Measurements from ENCODE around the gene ARID3B. TPM values are rescaled to one million over a fixed set of nuclear protein-coding genes. Genes with fewer than 3 reads are reported as not detected.

ARID3B gene
- total and polyA plus RNA-seq, 4 donors = 6.6 to 10.5 (median 10.2) TPM

GRCh38 chr15:74552773-74553441 lies 11.9 kb downstream of the ARID3B start:
- H3K4me3 ChIP-seq = no peak overlapping the region
- no peaks in the 10 kb centered on the region for H3K27me3 ChIP-seq (ENCODE audit: control insufficient read depth in 3 of 3, insufficient read depth in 3 of 3, low read length in 2 of 3)
- H3K36me3 ChIP-seq (ENCODE audit: control insufficient read depth in 4 of 4, insufficient read depth in 4 of 4, low read length in 4 of 4) = peaks cover 4 to 9% (median 4%) of the 10 kb centered on the region in 4 donors
- 85 to 86% methylated on average over 5 of the region's 5 CpGs for WGBS, 2 donors
- no peak for TF ChIP-seq CTCF (IDR thresholded peaks at IDR 0.05; ENCODE audit: control extremely low read depth, extremely low read depth)
- no peak for ATAC-seq (ENCODE audit: insufficient read depth, low FRiP score)
- DNase-seq = no peak
- H3K9ac ChIP-seq (ENCODE audit: insufficient read depth in 1 of 2, low read length in 2 of 2) = no peak overlapping the region
- peaks cover 0 to 10% (median 6%) of the 10 kb centered on the region in 5 donors for H3K4me1 ChIP-seq (ENCODE audit: control insufficient read depth in 5 of 5, insufficient read depth in 5 of 5, low read length in 5 of 5)
- no peaks in the 10 kb centered on the region for H3K9me3 ChIP-seq (ENCODE audit: control insufficient read depth in 4 of 4, insufficient read depth in 3 of 4, low read length in 3 of 4)
- no peak overlapping the region for H3K27ac ChIP-seq (ENCODE audit: low read depth in 1 of 2, low read length in 1 of 2)

- no peaks in the 10 kb centered on the region for H3K4me1 ChIP-seq (ENCODE audit: control insufficient read depth in 5 of 5, insufficient read depth in 5 of 5, low read length in 5 of 5)
- H3K4me3 ChIP-seq = no peak overlapping the region
- H3K27ac ChIP-seq (ENCODE audit: low read depth in 1 of 2, low read length in 1 of 2) = no peak overlapping the region
- no peak for ATAC-seq (ENCODE audit: insufficient read depth, low FRiP score)
- peaks cover 4 to 9% (median 4%) of the 10 kb centered on the region in 4 donors for H3K36me3 ChIP-seq (ENCODE audit: control insufficient read depth in 4 of 4, insufficient read depth in 4 of 4, low read length in 4 of 4)
- no peak for TF ChIP-seq CTCF (IDR thresholded peaks at IDR 0.05; ENCODE audit: control extremely low read depth, extremely low read depth)
- no peaks in the 10 kb centered on the region for H3K27me3 ChIP-seq (ENCODE audit: control insufficient read depth in 3 of 3, insufficient read depth in 3 of 3, low read length in 2 of 3)
- 77 to 82% methylated on average over 4 of the region's 4 CpGs for WGBS, 2 donors
- DNase-seq = no peak
- H3K9ac ChIP-seq (ENCODE audit: insufficient read depth in 1 of 2, low read length in 2 of 2) = no peak overlapping the region
- H3K9me3 ChIP-seq (ENCODE audit: control insufficient read depth in 4 of 4, insufficient read depth in 3 of 4, low read length in 3 of 4) = no peaks in the 10 kb centered on the region
Observed at GRCh38 chr15:74555192-74555591, 14.2 kb downstream of the ARID3B start.

- TF ChIP-seq CTCF (IDR thresholded peaks at IDR 0.05; ENCODE audit: control extremely low read depth, extremely low read depth) = no peak
- Histone ChIP-seq H3K4me3 (no peak overlapping the region), H3K4me1 (ENCODE audit: control insufficient read depth in 5 of 5, insufficient read depth in 5 of 5, low read length in 5 of 5) (peaks cover 0 to 3% (median 0%) of the 10 kb centered on the region in 5 donors), H3K9me3 (ENCODE audit: control insufficient read depth in 4 of 4, insufficient read depth in 3 of 4, low read length in 3 of 4) (no peaks in the 10 kb centered on the region), H3K27me3 (ENCODE audit: control insufficient read depth in 3 of 3, insufficient read depth in 3 of 3, low read length in 2 of 3) (no peaks in the 10 kb centered on the region), H3K27ac (ENCODE audit: low read depth in 1 of 2, low read length in 1 of 2) (no peak overlapping the region), H3K9ac (ENCODE audit: insufficient read depth in 1 of 2, low read length in 2 of 2) (no peak overlapping the region), H3K36me3 (ENCODE audit: control insufficient read depth in 4 of 4, insufficient read depth in 4 of 4, low read length in 4 of 4) (peaks cover 0 to 4% (median 0%) of the 10 kb centered on the region in 4 donors)
- DNase-seq (no peak), ATAC-seq (ENCODE audit: insufficient read depth, low FRiP score) (no peak)
- 95% methylated on average over 5 of the region's 5 CpGs for WGBS, 2 donors
Observed at GRCh38 chr15:74558706-74559105, 17.7 kb downstream of the ARID3B start.
